ENCODE data around the gene ANKRD10.

GRCh38 chr13:110832531-110832930, 82.3 kb downstream of the ANKRD10 start:
- TF ChIP-seq REST (IDR thresholded peaks at IDR 0.05; ENCODE audit: low read depth) (no peak), FOXM1 (IDR thresholded peaks at IDR 0.05; ENCODE audit: borderline replicate concordance, low read depth) (no peak), CEBPB (IDR thresholded peaks at IDR 0.05) (no peak), EGR1 (IDR thresholded peaks at IDR 0.05) (no peak), TAF1 (IDR thresholded peaks at IDR 0.05; ENCODE audit: low read depth) (no peak), RAD21 (IDR thresholded peaks at IDR 0.05; ENCODE audit: low read depth) (no peak), EP300 (IDR thresholded peaks at IDR 0.05; ENCODE audit: borderline replicate concordance) (no peak), ZBTB7A (IDR thresholded peaks at IDR 0.05; ENCODE audit: low read depth) (no peak), NFIC (IDR thresholded peaks at IDR 0.05) (no peak), TCF12 (IDR thresholded peaks at IDR 0.05; ENCODE audit: low read depth) (no peak), TEAD4 (IDR thresholded peaks at IDR 0.05) (no peak)
